Neural crest cell (in vitro differentiated cells): ENCODE data around the gene L3MBTL2. TPM values are rescaled to one million over a fixed set of nuclear protein-coding genes. Genes with fewer than 3 reads are reported as not detected.

Experiments
- DNase-seq: peaks from one replicate; pipeline ENCODE4 v3.0.0; 2021; ENCODE audit warnings: low read depth, mixed read lengths, low spot score
- H3K27ac Mint-ChIP-seq: one replicate; pipeline ENCODE4 v1.8.0; 2021; ENCODE audit warnings: mild to moderate bottlenecking, mixed read lengths; ENCODE audit not compliant: unreplicated experiment
- H3K27me3 Mint-ChIP-seq: 2 replicates; pipeline ENCODE4 v1.8.0; 2021; ENCODE audit warnings: low read depth, mild to moderate bottlenecking, mixed read lengths
- H3K36me3 Mint-ChIP-seq: 2 replicates; pipeline ENCODE4 v1.8.0; 2021; ENCODE audit warnings: low read depth, mild to moderate bottlenecking, mixed read lengths
- H3K4me1 Mint-ChIP-seq: 2 replicates; pipeline ENCODE4 v1.8.0; 2021; ENCODE audit warnings: mixed read lengths
- H3K4me3 Mint-ChIP-seq: one replicate; pipeline ENCODE4 v1.8.0; 2021; ENCODE audit warnings: mild to moderate bottlenecking, mixed read lengths
- H3K9me3 Mint-ChIP-seq: 2 replicates; pipeline ENCODE4 v1.8.0; 2021; ENCODE audit warnings: mixed read lengths
- total RNA-seq: library from RNA; stranded (reverse); gene quantifications from 2 replicates; pipeline ENCODE4 v1.2.1, GENCODE V29; 2021
- TF ChIP-seq, protein P1 (sequence below): fragments of 200-600 bp; sonication (generic); conservative IDR thresholded peaks from 2 replicates; pipeline ENCODE4 v1.5.0; 2021; ENCODE audit warnings: antibody characterized with exemption, mild to moderate bottlenecking

Gene L3MBTL2
- total RNA-seq, 1 donor from 2014 or later = 32.3 TPM

- TF ChIP-seq, protein P1, sequence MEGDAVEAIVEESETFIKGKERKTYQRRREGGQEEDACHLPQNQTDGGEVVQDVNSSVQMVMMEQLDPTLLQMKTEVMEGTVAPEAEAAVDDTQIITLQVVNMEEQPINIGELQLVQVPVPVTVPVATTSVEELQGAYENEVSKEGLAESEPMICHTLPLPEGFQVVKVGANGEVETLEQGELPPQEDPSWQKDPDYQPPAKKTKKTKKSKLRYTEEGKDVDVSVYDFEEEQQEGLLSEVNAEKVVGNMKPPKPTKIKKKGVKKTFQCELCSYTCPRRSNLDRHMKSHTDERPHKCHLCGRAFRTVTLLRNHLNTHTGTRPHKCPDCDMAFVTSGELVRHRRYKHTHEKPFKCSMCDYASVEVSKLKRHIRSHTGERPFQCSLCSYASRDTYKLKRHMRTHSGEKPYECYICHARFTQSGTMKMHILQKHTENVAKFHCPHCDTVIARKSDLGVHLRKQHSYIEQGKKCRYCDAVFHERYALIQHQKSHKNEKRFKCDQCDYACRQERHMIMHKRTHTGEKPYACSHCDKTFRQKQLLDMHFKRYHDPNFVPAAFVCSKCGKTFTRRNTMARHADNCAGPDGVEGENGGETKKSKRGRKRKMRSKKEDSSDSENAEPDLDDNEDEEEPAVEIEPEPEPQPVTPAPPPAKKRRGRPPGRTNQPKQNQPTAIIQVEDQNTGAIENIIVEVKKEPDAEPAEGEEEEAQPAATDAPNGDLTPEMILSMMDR = no peak
- no peak overlapping the region for H3K27ac Mint-ChIP-seq
- H3K36me3 Mint-ChIP-seq = peaks cover 39% of the 10 kb centered on the region
These were observed 10.3 kb downstream of the L3MBTL2 start for GRCh38 chr22:41215409-41215808.

DNA sequence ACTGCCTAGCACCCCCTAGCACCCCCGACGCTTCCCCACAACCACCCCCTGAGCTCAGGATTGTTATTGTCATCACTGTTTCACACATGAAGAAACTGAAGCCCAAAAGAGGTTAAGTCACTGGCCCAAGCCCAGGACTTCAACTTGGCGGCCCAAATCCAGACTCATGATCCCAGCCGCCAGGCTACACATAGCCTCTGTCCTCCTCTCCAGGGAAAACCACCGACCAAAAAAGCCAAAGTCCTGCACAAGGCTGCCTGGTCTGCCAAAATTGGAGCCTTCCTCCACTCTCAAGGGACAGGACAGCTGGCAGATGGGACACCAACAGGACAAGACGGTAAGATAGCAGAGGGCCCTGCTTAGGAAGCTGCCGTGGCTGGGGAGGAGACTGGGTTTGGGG lies 10.8 kb downstream of the L3MBTL2 start:
- TF ChIP-seq, protein P1 = no peak
- no peak overlapping the region for H3K4me3 Mint-ChIP-seq
- H3K27ac Mint-ChIP-seq = no peak overlapping the region
- no peak for DNase-seq
- H3K36me3 Mint-ChIP-seq = peaks cover 36% of the 10 kb centered on the region
- H3K9me3 Mint-ChIP-seq = peaks cover 3% of the 10 kb centered on the region
- no peaks in the 10 kb centered on the region for H3K27me3 Mint-ChIP-seq
- peaks cover 20% of the 10 kb centered on the region for H3K4me1 Mint-ChIP-seq

More at GRCh38 chr22:41215409-41215808, 10.3 kb downstream of the L3MBTL2 start:
- no peak for DNase-seq
- H3K9me3 Mint-ChIP-seq = peaks cover 3% of the 10 kb centered on the region
- no peak overlapping the region for H3K4me3 Mint-ChIP-seq
- H3K4me1 Mint-ChIP-seq = peaks cover 20% of the 10 kb centered on the region
- no peaks in the 10 kb centered on the region for H3K27me3 Mint-ChIP-seq

DNA sequence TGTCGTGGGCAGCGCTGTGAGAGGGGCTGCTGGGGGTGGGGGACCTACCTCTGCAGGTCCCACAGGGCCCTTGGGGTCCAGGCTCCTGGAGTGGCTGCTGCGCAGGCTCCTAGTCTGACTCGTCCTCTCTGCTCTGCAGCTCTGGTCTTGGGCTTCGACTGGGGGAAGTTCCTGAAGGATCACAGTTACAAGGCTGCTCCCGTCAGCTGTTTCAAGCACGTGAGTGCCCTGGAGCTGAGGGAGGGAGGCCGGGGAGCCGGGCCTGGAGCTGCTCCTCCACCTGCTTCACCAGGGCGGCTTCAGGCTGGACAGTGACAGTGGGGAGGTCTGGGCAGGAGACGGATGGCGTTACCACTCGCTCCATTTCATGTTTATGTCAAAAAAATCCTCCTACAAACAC lies 11.9 kb downstream of the L3MBTL2 start:
- TF ChIP-seq, protein P1 = no peak
- Mint-ChIP-seq H3K4me3 (no peak overlapping the region), H3K9me3 (peaks cover 3% of the 10 kb centered on the region), H3K27ac (no peak overlapping the region), H3K27me3 (no peaks in the 10 kb centered on the region), H3K4me1 (peaks cover 20% of the 10 kb centered on the region), H3K36me3 (peaks cover 38% of the 10 kb centered on the region)
- DNase-seq = no peak

- Mint-ChIP-seq H3K4me3 (peak overlapping the region; percentile 38), H3K27ac (peak overlapping the region; percentile 94), H3K4me1 (peaks cover 20% of the 10 kb centered on the region), H3K36me3 (peaks cover 36% of the 10 kb centered on the region), H3K27me3 (no peaks in the 10 kb centered on the region), H3K9me3 (peaks cover 3% of the 10 kb centered on the region)
- DNase-seq = peak; percentile 50
- TF ChIP-seq, protein P1 = no peak
These were observed 12.5 kb downstream of the L3MBTL2 start for GRCh38 chr22:41217553-41218157.

GRCh38 chr22:41222846-41223507 lies 17.9 kb downstream of the L3MBTL2 start:
- no peak overlapping the region for H3K4me3 Mint-ChIP-seq
- TF ChIP-seq, protein P1 = no peak
- no peaks in the 10 kb centered on the region for H3K9me3 Mint-ChIP-seq
- H3K27ac Mint-ChIP-seq = peak overlapping the region; percentile 50
- peaks cover 2% of the 10 kb centered on the region for H3K36me3 Mint-ChIP-seq
- no peak for DNase-seq
- no peaks in the 10 kb centered on the region for H3K27me3 Mint-ChIP-seq
- H3K4me1 Mint-ChIP-seq = peaks cover 3% of the 10 kb centered on the region
